Prostate gland (tissue), 2 donors: Measurements from ENCODE around the gene ABCC4.

ENCODE experiments used
- POLR2A ChIP-seq: fragments of 450-650 bp; IDR thresholded peaks from one replicate; pipeline ENCODE4 v1.6.1; 2016; ENCODE audit warnings: antibody characterized with exemption, mild to moderate bottlenecking
- POLR2AphosphoS5 ChIP-seq: sonication (generic); formaldehyde crosslinking; IDR thresholded peaks from one replicate; pipeline ENCODE4 v1.6.1; 2017; ENCODE audit warnings: antibody characterized with exemption
- TF ChIP-seq, protein P1 (sequence below), 4 experiments: fragments of 200-600 bp in 2 of 4; fragments of 450-650 bp in 2 of 4; sonication (generic) in 2 of 4; IDR thresholded peaks; 1 replicate in 3 of 4; 2 replicates in 1 of 4; pipeline ENCODE4 v1.5.1; 2016 to 2019; ENCODE audit warnings: antibody characterized with exemption in 4 of 4, mild to moderate bottlenecking in 2 of 4, moderate library complexity in 2 of 4

DNA sequence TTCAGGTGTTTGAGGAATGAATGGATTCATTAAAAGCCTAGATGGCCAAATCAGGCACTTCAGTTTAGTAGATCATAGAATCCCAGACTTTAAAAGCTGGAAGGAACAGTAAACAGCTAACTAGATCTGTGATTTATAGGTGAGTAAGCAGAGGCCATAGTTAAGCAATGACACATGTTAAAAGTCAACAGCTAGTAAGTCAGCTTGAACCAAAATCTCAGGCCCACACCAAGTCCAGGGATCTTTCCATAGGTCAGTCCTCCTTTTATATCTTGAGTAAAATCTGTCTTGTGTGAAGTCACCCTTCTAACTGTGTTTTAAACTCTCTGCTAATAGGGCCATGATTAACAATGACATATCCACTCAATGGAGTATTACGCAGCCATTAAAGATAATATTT is 313.4 kb downstream of the ABCC4 start:
- TF ChIP-seq POLR2AphosphoS5 (no peak), POLR2A (no peak)
- TF ChIP-seq, protein P1, sequence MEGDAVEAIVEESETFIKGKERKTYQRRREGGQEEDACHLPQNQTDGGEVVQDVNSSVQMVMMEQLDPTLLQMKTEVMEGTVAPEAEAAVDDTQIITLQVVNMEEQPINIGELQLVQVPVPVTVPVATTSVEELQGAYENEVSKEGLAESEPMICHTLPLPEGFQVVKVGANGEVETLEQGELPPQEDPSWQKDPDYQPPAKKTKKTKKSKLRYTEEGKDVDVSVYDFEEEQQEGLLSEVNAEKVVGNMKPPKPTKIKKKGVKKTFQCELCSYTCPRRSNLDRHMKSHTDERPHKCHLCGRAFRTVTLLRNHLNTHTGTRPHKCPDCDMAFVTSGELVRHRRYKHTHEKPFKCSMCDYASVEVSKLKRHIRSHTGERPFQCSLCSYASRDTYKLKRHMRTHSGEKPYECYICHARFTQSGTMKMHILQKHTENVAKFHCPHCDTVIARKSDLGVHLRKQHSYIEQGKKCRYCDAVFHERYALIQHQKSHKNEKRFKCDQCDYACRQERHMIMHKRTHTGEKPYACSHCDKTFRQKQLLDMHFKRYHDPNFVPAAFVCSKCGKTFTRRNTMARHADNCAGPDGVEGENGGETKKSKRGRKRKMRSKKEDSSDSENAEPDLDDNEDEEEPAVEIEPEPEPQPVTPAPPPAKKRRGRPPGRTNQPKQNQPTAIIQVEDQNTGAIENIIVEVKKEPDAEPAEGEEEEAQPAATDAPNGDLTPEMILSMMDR (IDR thresholded peaks at IDR 0.05): no peak
